Measurements from ENCODE around the gene CFAP299. TPM values are rescaled to one million over a fixed set of nuclear protein-coding genes. Genes with fewer than 3 reads are reported as not detected.
"Not testable (repeated sequence)": the region's sequence is repeated elsewhere in the genome, so short reads cannot be mapped to it uniquely, and the experiment has no call there.

CFAP299 gene
- total RNA-seq, 3 donors from 2014 or later = under 0.01 to 0.15 TPM; not detected in 1

GRCh38 chr4:80788798-80789197, 453.3 kb downstream of the CFAP299 start:
- Histone ChIP-seq H3K36me3 (no peaks in the 10 kb centered on the region), H3K27ac (no peak overlapping the region), H3K9me3 (no peaks in the 10 kb centered on the region), H3K4me3 (no peak overlapping the region), H3K27me3 (no peaks in the 10 kb centered on the region), H3K4me1 (no peaks in the 10 kb centered on the region)
- TF ChIP-seq CTCF (IDR thresholded peaks at IDR 0.05) (no peak), POLR2AphosphoS5 (IDR thresholded peaks at IDR 0.05) (no peak), POLR2A (IDR thresholded peaks at IDR 0.05) (no peak)
- intact Hi-C loops (cut with DNase I; ENCODE audit: low total_unique reads) = no loop called here
- no peak for DNase-seq (ENCODE audit: low spot score in 2 of 2)

- H3K36me3 ChIP-seq = no peaks in the 10 kb centered on the region
- no peak overlapping the region for H3K27ac ChIP-seq
- no peaks in the 10 kb centered on the region for H3K27me3 ChIP-seq
- no peaks in the 10 kb centered on the region for H3K4me1 ChIP-seq
- DNase-seq (ENCODE audit: low spot score in 2 of 2) = no peak
- H3K9me3 ChIP-seq = no peaks in the 10 kb centered on the region
- TF ChIP-seq POLR2AphosphoS5 (IDR thresholded peaks at IDR 0.05) (no peak), CTCF (IDR thresholded peaks at IDR 0.05) (no peak), POLR2A (IDR thresholded peaks at IDR 0.05) (no peak)
- intact Hi-C loops (cut with DNase I; ENCODE audit: low total_unique reads) = no loop called here
- no peak overlapping the region for H3K4me3 ChIP-seq
Measured at GRCh38 chr4:80790152-80790551, 454.6 kb downstream of the CFAP299 start.

GRCh38 chr4:80793660-80794059, 458.1 kb downstream of the CFAP299 start:
- intact Hi-C loops (cut with DNase I; ENCODE audit: low total_unique reads); H3K27me3 ChIP-seq; H3K4me1 ChIP-seq; H3K4me3 ChIP-seq; H3K27ac ChIP-seq; DNase-seq (ENCODE audit: low spot score in 2 of 2); H3K36me3 ChIP-seq: not testable (repeated sequence)
- H3K9me3 ChIP-seq = peaks cover 11 to 26% of the 10 kb centered on the region in 2 donors

- H3K27me3 ChIP-seq = no peaks in the 10 kb centered on the region
- H3K9me3 ChIP-seq = peaks cover 11 to 27% of the 10 kb centered on the region in 2 donors
- H3K27ac ChIP-seq = no peak overlapping the region
- no peak for TF ChIP-seq POLR2A (IDR thresholded peaks at IDR 0.05)
- no peak for TF ChIP-seq POLR2AphosphoS5 (IDR thresholded peaks at IDR 0.05)
- no peak for TF ChIP-seq CTCF (IDR thresholded peaks at IDR 0.05)
- DNase-seq (ENCODE audit: low spot score in 2 of 2) = no peak
- H3K36me3 ChIP-seq = no peaks in the 10 kb centered on the region
- no peak overlapping the region for H3K4me3 ChIP-seq
- no peaks in the 10 kb centered on the region for H3K4me1 ChIP-seq
- intact Hi-C loops (cut with DNase I; ENCODE audit: low total_unique reads) = no loop called here
Measured at GRCh38 chr4:80798082-80798481, 462.6 kb downstream of the CFAP299 start.

GRCh38 chr4:80800719-80801118, 465.2 kb downstream of the CFAP299 start:
- intact Hi-C loops (cut with DNase I; ENCODE audit: low total_unique reads); H3K36me3 ChIP-seq; H3K27ac ChIP-seq; DNase-seq (ENCODE audit: low spot score in 2 of 2); H3K4me3 ChIP-seq; H3K27me3 ChIP-seq; H3K4me1 ChIP-seq: not testable (repeated sequence)
- peaks cover 11 to 22% of the 10 kb centered on the region in 2 donors for H3K9me3 ChIP-seq

GRCh38 chr4:80803337-80803736, 467.8 kb downstream of the CFAP299 start:
- no peaks in the 10 kb centered on the region for H3K4me1 ChIP-seq
- TF ChIP-seq CTCF (IDR thresholded peaks at IDR 0.05) (no peak), POLR2AphosphoS5 (IDR thresholded peaks at IDR 0.05) (no peak), POLR2A (IDR thresholded peaks at IDR 0.05) (no peak)
- peaks cover under 1 to 4% of the 10 kb centered on the region in 2 donors for H3K9me3 ChIP-seq
- no peaks in the 10 kb centered on the region for H3K27me3 ChIP-seq
- intact Hi-C loops (cut with DNase I; ENCODE audit: low total_unique reads) = no loop called here
- no peak overlapping the region for H3K27ac ChIP-seq
- no peak overlapping the region for H3K4me3 ChIP-seq
- no peak for DNase-seq (ENCODE audit: low spot score in 2 of 2)
- H3K36me3 ChIP-seq = no peaks in the 10 kb centered on the region
